ENCODE results near the gene TARM1. TPM values are rescaled to one million over a fixed set of nuclear protein-coding genes. Genes with fewer than 3 reads are reported as not detected.
A peak's percentile ranks its signal among the peaks of the same experiment; 100 is the strongest.

The TARM1 gene
- total RNA-seq, 1 donor from 2014 or later, result not detected

- peaks cover 36% of the 10 kb centered on the region for H3K4me1 Mint-ChIP-seq
- POLR2A ChIA-PET, result interaction anchor here (0.5 to 3.1 kb wide), 16 partner anchors 8 to 1485 kb away, joined by 3 to 61 read pairs (median 4); partner anchors contain the start of genes CNOT3, FIZ1, LENG1 and LENG8
- H3K4me3 Mint-ChIP-seq, result peak overlapping the region; percentile 94
- peaks cover 42% of the 10 kb centered on the region for H3K36me3 Mint-ChIP-seq (ENCODE audit: low read depth)
- no peak for DNase-seq
- intact Hi-C loops (cut with micrococcal nuclease), result loop anchor here (1.0 to 5.0 kb wide), 8 partner anchors 12 to 1293 kb away; partner anchors contain the start of genes CNOT3, LENG1, LENG8 and MYADM
- peak overlapping the region; percentile 98 for H3K27ac Mint-ChIP-seq
- CTCF ChIA-PET, result interaction anchor here (0.6 to 1.0 kb wide), 2 partner anchors 22 to 23 kb away, joined by 3 to 4 read pairs; partner anchors contain the start of gene CNOT3
- no peaks in the 10 kb centered on the region for H3K9me3 Mint-ChIP-seq
- no peak for ATAC-seq (ENCODE audit: low read depth)
- no peaks in the 10 kb centered on the region for H3K27me3 Mint-ChIP-seq
- no peak for TF ChIP-seq CTCF (IDR thresholded peaks at IDR 0.05)
Measured at GRCh38 chr19:54114340-54115108, 33.4 kb upstream of the TARM1 start.

GRCh38 chr19:54109651-54110050 is 28.5 kb upstream of the TARM1 start:
- TF ChIP-seq CTCF (IDR thresholded peaks at IDR 0.05), result no peak
- no peak overlapping the region for H3K4me3 Mint-ChIP-seq
- intact Hi-C loops (cut with micrococcal nuclease), result no loop called here
- no peak overlapping the region for H3K27ac Mint-ChIP-seq
- no peaks in the 10 kb centered on the region for H3K27me3 Mint-ChIP-seq
- peaks cover 62% of the 10 kb centered on the region for H3K36me3 Mint-ChIP-seq (ENCODE audit: low read depth)
- no peaks in the 10 kb centered on the region for H3K9me3 Mint-ChIP-seq
- H3K4me1 Mint-ChIP-seq, result peaks cover 9% of the 10 kb centered on the region
- DNase-seq, result no peak
- ATAC-seq (ENCODE audit: low read depth), result no peak
- ChIA-PET CTCF (no interaction called here), POLR2A (no interaction called here)

DNA sequence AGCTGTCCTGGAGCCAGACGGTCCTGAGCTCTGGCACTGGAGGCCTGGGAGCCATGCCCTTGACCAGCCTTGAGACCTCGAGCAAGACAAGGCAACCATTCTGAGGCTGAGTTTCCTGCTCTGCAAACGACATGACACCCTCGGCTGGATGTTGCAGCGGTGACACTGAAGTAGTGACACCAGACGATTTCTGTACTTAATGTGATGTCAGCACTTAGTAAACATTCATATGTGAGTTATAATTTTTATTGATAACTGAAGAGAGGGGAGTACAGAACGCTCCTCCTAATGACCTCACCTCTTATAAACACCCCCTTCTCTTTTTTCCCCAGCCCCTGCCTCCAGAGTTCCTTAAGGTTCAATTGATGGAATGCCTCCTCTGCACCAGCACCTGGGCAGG is 27.3 kb upstream of the TARM1 start:
- POLR2A ChIA-PET, result no interaction called here
- H3K36me3 Mint-ChIP-seq (ENCODE audit: low read depth), result peaks cover 62% of the 10 kb centered on the region
- TF ChIP-seq CTCF (IDR thresholded peaks at IDR 0.05), result no peak
- intact Hi-C loops (cut with micrococcal nuclease), result no loop called here
- H3K4me3 Mint-ChIP-seq, result no peak overlapping the region
- H3K9me3 Mint-ChIP-seq, result no peaks in the 10 kb centered on the region
- no peaks in the 10 kb centered on the region for H3K27me3 Mint-ChIP-seq
- DNase-seq (no peak), ATAC-seq (ENCODE audit: low read depth) (no peak)
- CTCF ChIA-PET, result no interaction called here
- H3K27ac Mint-ChIP-seq, result no peak overlapping the region
- H3K4me1 Mint-ChIP-seq, result peaks cover 4% of the 10 kb centered on the region

DNA sequence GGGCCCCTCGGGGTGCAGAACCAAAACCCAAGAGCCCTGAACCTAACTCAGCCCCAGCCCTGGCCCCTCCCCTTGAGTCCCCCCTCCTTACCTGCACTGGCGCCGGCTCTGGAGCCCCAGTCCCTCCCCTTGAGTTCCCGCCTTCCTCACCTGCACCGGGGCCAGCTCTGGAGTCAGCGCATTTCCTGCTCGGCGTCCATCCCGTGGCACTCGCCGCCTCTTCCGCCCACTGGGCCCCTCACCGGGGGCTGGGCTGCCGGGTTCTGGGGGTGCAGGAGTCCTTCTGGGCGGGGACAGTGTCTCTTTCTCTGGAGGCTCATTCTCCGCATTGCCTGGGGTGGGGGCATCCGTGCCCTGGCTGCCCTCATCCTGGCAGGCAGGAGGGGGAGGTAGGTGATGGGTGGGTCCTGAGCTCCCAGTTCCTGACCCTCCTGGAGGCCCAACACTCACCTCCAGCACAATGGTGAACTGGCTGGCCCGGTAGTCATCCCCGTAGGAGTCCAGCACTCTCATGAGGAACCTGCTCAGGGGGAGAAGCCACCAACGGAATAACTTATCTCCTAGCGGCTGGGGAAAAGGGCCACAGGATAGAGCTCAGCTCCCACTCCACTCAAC is 26.8 kb upstream of the TARM1 start:
- ChIA-PET POLR2A (no interaction called here), CTCF (no interaction called here)
- Mint-ChIP-seq H3K27me3 (no peaks in the 10 kb centered on the region), H3K27ac (no peak overlapping the region), H3K4me3 (no peak overlapping the region), H3K36me3 (ENCODE audit: low read depth) (peaks cover 60% of the 10 kb centered on the region), H3K9me3 (no peaks in the 10 kb centered on the region), H3K4me1 (peaks cover 8% of the 10 kb centered on the region)
- DNase-seq, result no peak
- no peak for TF ChIP-seq CTCF (IDR thresholded peaks at IDR 0.05)
- ATAC-seq (ENCODE audit: low read depth), result no peak
- intact Hi-C loops (cut with micrococcal nuclease), result no loop called here

- CTCF ChIA-PET, result no interaction called here
- no peaks in the 10 kb centered on the region for H3K9me3 Mint-ChIP-seq
- no peak overlapping the region for H3K4me3 Mint-ChIP-seq
- no peaks in the 10 kb centered on the region for H3K27me3 Mint-ChIP-seq
- POLR2A ChIA-PET, result interaction anchor here (0.8 kb wide), 1 partner anchor 9 kb away, joined by 4 read pairs; the partner anchor contains the start of genes PRPF31 and TFPT
- no peak overlapping the region for H3K27ac Mint-ChIP-seq
- no peak for ATAC-seq (ENCODE audit: low read depth)
- H3K36me3 Mint-ChIP-seq (ENCODE audit: low read depth), result peaks cover 61% of the 10 kb centered on the region
- DNase-seq, result no peak
- no peak for TF ChIP-seq CTCF (IDR thresholded peaks at IDR 0.05)
- intact Hi-C loops (cut with micrococcal nuclease), result no loop called here
- H3K4me1 Mint-ChIP-seq, result peaks cover 15% of the 10 kb centered on the region
Measured at GRCh38 chr19:54106716-54107115, 25.6 kb upstream of the TARM1 start.
